GM10266 (cell line): Measurements from ENCODE around the gene SMTNL2.

Experiments used
- DNase-seq: peaks from one replicate; pipeline ENCODE4 v3.0.0; 2012; ENCODE audit errors: extremely low spot score
- CTCF ChIP-seq: IDR thresholded peaks from 2 replicates; pipeline ENCODE4 v1.5.1; 2012; ENCODE audit warnings: mild to moderate bottlenecking, low read depth; ENCODE audit not compliant: control insufficient read depth, insufficient read depth; ENCODE audit errors: missing control alignments

The SMTNL2 gene

GRCh38 chr17:4580291-4580690 lies 4.0 kb upstream of the SMTNL2 start:
- no peak for DNase-seq
- TF ChIP-seq CTCF, result no peak

GRCh38 chr17:4582101-4582501 lies 2.2 kb upstream of the SMTNL2 start:
- no peak for DNase-seq
- no peak for TF ChIP-seq CTCF

GRCh38 chr17:4582691-4583090 lies 1.6 kb upstream of the SMTNL2 start:
- TF ChIP-seq CTCF, result no peak
- DNase-seq, result no peak

- no peak for TF ChIP-seq CTCF
- DNase-seq, result no peak
Observed at GRCh38 chr17:4583206-4583605, 1.1 kb upstream of the SMTNL2 start.

GRCh38 chr17:4583782-4584100 lies 588 bp upstream of the SMTNL2 start:
- no peak for DNase-seq
- TF ChIP-seq CTCF, result no peak

- DNase-seq, result no peak
- no peak for TF ChIP-seq CTCF
Observed at GRCh38 chr17:4584917-4585637, 748 bp downstream of the SMTNL2 start.

- DNase-seq, result no peak
- TF ChIP-seq CTCF, result no peak
Observed at GRCh38 chr17:4585638-4585994, 1.3 kb downstream of the SMTNL2 start.
